ENCODE results near the gene COG6.

Gene COG6

GRCh38 chr13:39655041-39655568 is 357 bp upstream of the COG6 start:
- no peak overlapping the region for H3K4me3 ChIP-seq (ENCODE audit: low read depth, low read length)
- no peak for TF ChIP-seq CTCF (IDR thresholded peaks at IDR 0.05; ENCODE audit: borderline replicate concordance, insufficient read depth, low read depth, low read length)

GRCh38 chr13:39656325-39656677 is 839 bp downstream of the COG6 start:
- H3K4me3 ChIP-seq (ENCODE audit: low read depth, low read length) = peak overlapping the region; percentile 71
- TF ChIP-seq CTCF (IDR thresholded peaks at IDR 0.05; ENCODE audit: borderline replicate concordance, insufficient read depth, low read depth, low read length) = no peak

GRCh38 chr13:39663508-39663907 is 8.0 kb downstream of the COG6 start:
- no peak for TF ChIP-seq CTCF (IDR thresholded peaks at IDR 0.05; ENCODE audit: borderline replicate concordance, insufficient read depth, low read depth, low read length)
- no peak overlapping the region for H3K4me3 ChIP-seq (ENCODE audit: low read depth, low read length)

GRCh38 chr13:39663958-39664357 is 8.5 kb downstream of the COG6 start:
- TF ChIP-seq CTCF (IDR thresholded peaks at IDR 0.05; ENCODE audit: borderline replicate concordance, insufficient read depth, low read depth, low read length) = no peak
- no peak overlapping the region for H3K4me3 ChIP-seq (ENCODE audit: low read depth, low read length)

GRCh38 chr13:39665763-39666162 is 10.3 kb downstream of the COG6 start:
- no peak for TF ChIP-seq CTCF (IDR thresholded peaks at IDR 0.05; ENCODE audit: borderline replicate concordance, insufficient read depth, low read depth, low read length)
- no peak overlapping the region for H3K4me3 ChIP-seq (ENCODE audit: low read depth, low read length)

- TF ChIP-seq CTCF (IDR thresholded peaks at IDR 0.05; ENCODE audit: borderline replicate concordance, insufficient read depth, low read depth, low read length) = no peak
- H3K4me3 ChIP-seq (ENCODE audit: low read depth, low read length) = no peak overlapping the region
Measured at GRCh38 chr13:39670445-39670844, 15.0 kb downstream of the COG6 start.

- no peak for TF ChIP-seq CTCF (IDR thresholded peaks at IDR 0.05; ENCODE audit: borderline replicate concordance, insufficient read depth, low read depth, low read length)
- H3K4me3 ChIP-seq (ENCODE audit: low read depth, low read length) = no peak overlapping the region
Measured at GRCh38 chr13:39672378-39673132, 17.1 kb downstream of the COG6 start.
